ENCODE results near the gene ANGPTL8. TPM values are rescaled to one million over a fixed set of nuclear protein-coding genes. Genes with fewer than 3 reads are reported as not detected.

Gene ANGPTL8
- total and polyA plus RNA-seq, 2 donors (not counting 3 experiments of a cell fraction or from before 2014, with no cell fraction given), result not detected

GRCh38 chr19:11223200-11223599 is 16.2 kb upstream of the ANGPTL8 start:
- Histone ChIP-seq H2AFZ (ENCODE audit: low read depth, low read length) (no peak overlapping the region), H3K27ac (ENCODE audit: insufficient read depth, low read depth, low read length) (no peak overlapping the region), H3K36me3 (ENCODE audit: control insufficient read depth in 2 of 2, extremely low read depth in 1 of 2, insufficient read depth in 2 of 2, low read length in 2 of 2) (peaks cover 19 to 33% of the 10 kb centered on the region in 2 experiments), H3K9me1 (replicated peaks; ENCODE audit: control insufficient read depth, extremely low read depth, insufficient read depth, low read length) (no peaks in the 10 kb centered on the region), H3K4me1 (ENCODE audit: control insufficient read depth, extremely low read depth, insufficient read depth, low read length) (no peaks in the 10 kb centered on the region), H3K4me3 (replicated peaks in 1 of 3; ENCODE audit: insufficient read depth in 1 of 3, low read depth in 1 of 3, low read length in 3 of 3) (no peak overlapping the region), H4K20me1 (replicated peaks; ENCODE audit: control insufficient read depth, extremely low read depth, insufficient read depth, low read length) (no peaks in the 10 kb centered on the region), H3K9me3 (replicated peaks; ENCODE audit: control insufficient read depth, insufficient read depth, low read length) (no peaks in the 10 kb centered on the region), H3K4me2 (ENCODE audit: insufficient read depth, low read length) (no peak overlapping the region), H3K79me2 (ENCODE audit: control insufficient read depth, insufficient read depth, low read length) (no peaks in the 10 kb centered on the region), H3K27me3 (ENCODE audit: control insufficient read depth in 2 of 2, insufficient read depth in 2 of 2, low read length in 2 of 2) (no peaks in the 10 kb centered on the region), H3K9ac (replicated peaks; ENCODE audit: extremely low read depth, insufficient read depth, low read length) (no peak overlapping the region)
- TF ChIP-seq POLR2A (IDR thresholded peaks at IDR 0.05; ENCODE audit: low read depth, low read length), result no peak
- TF ChIP-seq GATA2 (IDR thresholded peaks at IDR 0.05; ENCODE audit: insufficient read depth, insufficient read length, low read depth, low read length), result no peak
- no peak for TF ChIP-seq MYC (IDR thresholded peaks at IDR 0.05; ENCODE audit: low read depth, low read length)
- TF ChIP-seq POLR2AphosphoS5 (IDR thresholded peaks at IDR 0.05; ENCODE audit: insufficient read depth, low read depth, low read length), result no peak
- TF ChIP-seq MAX (IDR thresholded peaks at IDR 0.05; ENCODE audit: insufficient read depth, insufficient read length), result no peak
- TF ChIP-seq CTCF (IDR thresholded peaks at IDR 0.05; ENCODE audit: extremely low read depth in 1 of 2, insufficient read depth in 1 of 2, low read depth in 1 of 2, low read length in 2 of 2), result no peak
- TF ChIP-seq EZH2 (IDR thresholded peaks at IDR 0.05; ENCODE audit: borderline replicate concordance, low read depth, low read length, severe bottlenecking), result no peak
- TF ChIP-seq FOS (IDR thresholded peaks at IDR 0.05; ENCODE audit: borderline replicate concordance, insufficient read depth, low read length), result no peak
- TF ChIP-seq JUN (IDR thresholded peaks at IDR 0.05; ENCODE audit: borderline replicate concordance, insufficient read depth, insufficient read length, low read depth), result no peak
- no TSS peak for BruUV-seq (replicated peaks)
- POLR2A ChIA-PET, result no interaction called here
- dilution Hi-C loops (cut with MboI; ENCODE audit: extremely low pct_ligation_motif_present, low sequenced_read_pairs), result no loop called here
- CTCF ChIA-PET, result interaction anchor here (0.6 to 1.5 kb wide), 3 partner anchors 10 to 188 kb away, joined by 3 to 4 read pairs (median 4); no protein-coding TSS in a partner anchor
- intact Hi-C loops (cut with micrococcal nuclease), result no loop called here
- FAIRE-seq (no peak), DNase-seq (ENCODE audit: low read depth, low spot score) (no peak)
